Upper lobe of left lung (tissue), 4 donors: ENCODE measurements around the gene ATN1.

Experiments
- CTCF ChIP-seq, 6 experiments: fragments of 450-650 bp in 4 of 6; fragments of 200-600 bp in 2 of 6; sonication (generic) in 2 of 6; IDR thresholded peaks; one replicate each; pipeline ENCODE4 v1.5.1; 2016 to 2019; ENCODE audit warnings: antibody characterized with exemption in 6 of 6
- POLR2AphosphoS5 ChIP-seq, 2 donors: sonication (generic); formaldehyde crosslinking; IDR thresholded peaks; one replicate each; pipeline ENCODE4 v1.5.1; 2017; ENCODE audit warnings: antibody characterized with exemption in 2 of 2

DNA sequence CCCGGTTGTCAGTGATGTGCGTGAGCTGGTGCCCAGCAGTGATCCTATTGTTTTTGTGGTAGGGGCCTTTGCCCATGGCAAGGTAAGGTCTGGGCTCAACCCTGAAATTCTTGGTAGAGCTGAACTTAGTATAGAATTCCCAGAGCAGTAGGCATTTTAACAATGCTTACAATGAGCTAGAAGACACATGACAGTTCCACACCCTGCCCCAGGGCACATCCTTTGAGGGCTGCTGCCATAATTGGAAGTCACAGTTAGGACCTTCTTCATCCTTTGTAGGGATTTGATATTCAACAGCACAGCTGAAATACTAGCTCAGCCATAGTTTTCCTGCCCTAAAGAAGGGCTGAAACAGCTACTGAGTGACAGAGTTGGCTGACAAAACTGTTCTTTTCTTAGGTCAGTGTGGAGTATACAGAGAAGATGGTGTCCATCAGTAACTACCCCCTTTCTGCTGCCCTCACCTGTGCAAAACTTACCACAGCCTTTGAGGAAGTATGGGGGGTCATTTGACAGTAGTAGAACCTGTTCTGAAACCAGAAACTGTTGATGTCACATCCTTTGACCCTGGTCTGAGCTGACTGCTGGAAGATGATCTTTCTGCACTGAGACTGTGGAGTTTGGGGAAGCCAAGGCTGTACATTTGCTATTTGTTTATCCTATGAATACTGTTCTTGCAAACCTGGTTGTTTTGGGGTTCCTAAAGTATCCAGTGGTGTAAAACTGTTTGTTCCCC, 47.7 kb downstream of the ATN1 start:
- TF ChIP-seq POLR2AphosphoS5 (IDR thresholded peaks at IDR 0.05) (no peak), CTCF (IDR thresholded peaks at IDR 0.05) (no peak)
